Non-pigmented ciliary epithelial cell (primary cell): ENCODE data around the gene TSPAN8.
"Not testable (repeated sequence)": the region's sequence is repeated elsewhere in the genome, so short reads cannot be mapped to it uniquely, and the experiment has no call there.

Source experiments
- DNase-seq: peaks from one replicate; pipeline ENCODE4 v3.0.0-alpha.2; 2010; ENCODE audit warnings: low read depth

The TSPAN8 gene

DNA sequence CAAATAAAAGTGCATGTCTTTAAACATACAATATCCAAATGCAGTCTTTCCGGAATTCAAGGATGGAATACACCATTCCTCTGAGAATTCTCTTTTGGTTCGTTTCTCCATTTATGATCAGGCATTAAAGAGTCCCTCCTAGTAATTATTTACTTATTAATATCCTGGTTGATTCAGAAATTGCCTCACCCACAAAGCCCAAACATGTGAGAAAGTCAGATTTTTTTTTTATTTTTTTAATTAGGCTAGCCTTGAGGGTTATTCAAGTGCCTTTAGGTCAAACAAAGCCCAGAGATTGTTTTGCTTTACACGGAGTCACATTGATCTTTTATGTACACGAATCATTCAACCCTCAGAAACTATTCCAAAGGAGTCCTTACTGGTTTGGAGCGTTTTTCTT is 6.4 kb upstream of the TSPAN8 start:
- no peak for DNase-seq

DNA sequence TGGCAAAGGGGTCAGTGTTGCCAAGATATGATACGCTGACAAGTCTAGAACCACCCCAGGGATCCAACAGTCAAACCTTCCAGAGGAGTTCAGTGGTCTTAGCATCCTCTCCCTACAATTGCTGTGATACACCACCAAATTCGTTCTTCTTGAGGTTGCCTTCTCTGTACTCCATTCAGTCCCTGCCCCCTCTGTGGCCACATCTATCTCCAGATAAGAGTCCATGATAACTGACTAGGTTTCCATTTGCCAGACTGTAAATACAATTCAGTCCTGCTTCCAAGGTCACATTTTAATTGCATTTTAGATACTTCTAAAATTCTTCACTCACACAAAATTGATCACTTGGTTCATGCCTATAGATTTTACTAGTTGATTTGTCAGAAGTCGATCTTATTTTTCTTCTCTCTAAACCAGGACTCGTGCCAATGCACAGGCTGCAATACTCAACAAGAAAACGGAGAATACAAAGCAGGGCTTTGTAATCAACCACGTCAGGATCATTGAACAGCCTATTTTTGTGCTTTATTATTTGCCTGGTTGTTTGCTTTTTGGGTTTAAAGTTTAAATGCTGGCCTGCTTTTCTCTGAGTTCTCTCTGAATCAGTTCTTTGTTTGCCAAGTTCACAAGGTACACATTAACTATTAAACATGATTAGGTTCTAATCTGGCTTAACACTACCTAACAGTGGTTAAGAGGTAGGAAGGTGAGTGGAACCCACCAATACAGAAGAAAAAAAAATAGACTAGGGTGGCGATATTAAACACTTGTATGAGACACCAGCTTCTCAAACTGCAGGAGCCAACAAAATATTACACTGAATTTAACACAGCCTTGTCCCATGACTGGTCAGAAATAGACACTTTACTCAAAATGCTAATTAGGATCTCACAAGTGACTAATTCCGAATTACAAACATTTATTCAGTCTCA is 5.3 kb upstream of the TSPAN8 start:
- no peak for DNase-seq

DNA sequence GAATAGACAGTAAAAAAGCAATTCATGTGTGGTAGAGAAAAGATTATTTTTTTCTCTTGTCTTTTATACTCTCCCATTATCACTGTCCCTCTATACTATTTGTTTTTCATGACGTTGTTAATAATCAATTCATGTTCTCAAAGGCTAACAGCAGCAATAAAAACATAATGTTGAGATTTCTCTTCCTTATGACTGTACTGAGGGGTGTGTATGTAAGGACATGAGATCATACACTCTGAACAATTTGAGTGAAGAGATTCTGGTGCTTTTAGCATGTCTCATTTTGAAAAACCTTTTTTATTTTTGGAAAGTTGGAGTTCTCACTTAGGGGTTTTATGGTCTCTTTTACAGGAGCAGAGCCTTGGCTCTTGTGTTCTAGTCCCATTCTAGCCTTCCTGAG is 3.8 kb upstream of the TSPAN8 start:
- DNase-seq = no peak

DNA sequence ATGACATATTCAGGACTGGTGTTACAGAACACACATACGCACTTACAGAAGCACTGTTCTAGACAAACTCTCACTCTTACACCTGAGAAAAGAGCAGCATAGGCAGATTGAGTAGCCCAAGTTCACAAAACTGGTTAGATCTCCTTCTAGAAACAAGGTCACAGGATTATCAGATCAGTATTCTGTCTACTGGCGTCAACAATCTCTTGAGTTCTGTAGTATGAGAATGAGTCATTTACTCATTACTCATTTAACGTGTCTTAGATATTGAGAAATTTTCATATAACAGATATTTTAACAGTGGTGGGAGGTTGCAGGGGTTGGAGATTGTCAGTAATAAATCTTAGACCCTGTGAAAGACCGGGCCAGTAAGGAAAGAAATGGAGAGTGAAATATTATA is 2.8 kb upstream of the TSPAN8 start:
- no peak for DNase-seq

DNA sequence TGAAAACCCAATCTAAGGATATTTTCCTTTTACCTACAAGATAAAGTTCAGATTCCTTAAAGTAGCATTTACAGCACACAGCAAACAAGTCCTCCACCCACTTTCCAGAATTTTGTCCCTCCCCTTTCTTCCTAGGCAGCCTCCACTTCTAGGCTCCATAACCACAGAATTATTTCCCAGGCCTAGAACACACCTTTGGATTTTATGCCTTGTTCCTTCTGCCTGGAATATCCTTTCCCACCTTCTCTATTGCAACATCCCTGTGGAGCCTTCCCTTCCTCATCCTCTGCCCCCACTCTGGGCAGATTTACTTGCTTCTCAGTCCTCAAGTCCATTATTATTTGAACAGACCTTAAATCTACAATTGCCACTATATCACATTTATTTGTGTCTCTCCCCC is 2.1 kb upstream of the TSPAN8 start:
- DNase-seq = no peak

DNA sequence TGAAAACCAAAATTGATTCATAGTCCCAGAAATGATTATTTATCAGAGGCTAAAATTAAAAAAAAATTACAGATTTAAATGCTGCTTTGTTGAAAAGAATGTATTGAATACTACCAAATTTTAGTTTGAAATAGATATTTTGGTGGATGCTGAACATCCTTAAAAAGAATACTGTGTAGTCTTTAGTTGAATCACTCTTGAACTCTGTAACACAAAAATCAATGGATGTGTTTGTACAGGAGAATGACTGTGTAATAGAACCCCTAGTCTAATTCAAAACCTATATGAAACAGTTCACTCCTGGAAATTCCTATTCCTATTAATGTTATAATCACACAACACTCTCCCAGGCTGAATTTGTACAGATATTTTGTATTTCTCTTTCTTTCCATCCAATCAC is 1.5 kb upstream of the TSPAN8 start:
- DNase-seq = no peak

DNA sequence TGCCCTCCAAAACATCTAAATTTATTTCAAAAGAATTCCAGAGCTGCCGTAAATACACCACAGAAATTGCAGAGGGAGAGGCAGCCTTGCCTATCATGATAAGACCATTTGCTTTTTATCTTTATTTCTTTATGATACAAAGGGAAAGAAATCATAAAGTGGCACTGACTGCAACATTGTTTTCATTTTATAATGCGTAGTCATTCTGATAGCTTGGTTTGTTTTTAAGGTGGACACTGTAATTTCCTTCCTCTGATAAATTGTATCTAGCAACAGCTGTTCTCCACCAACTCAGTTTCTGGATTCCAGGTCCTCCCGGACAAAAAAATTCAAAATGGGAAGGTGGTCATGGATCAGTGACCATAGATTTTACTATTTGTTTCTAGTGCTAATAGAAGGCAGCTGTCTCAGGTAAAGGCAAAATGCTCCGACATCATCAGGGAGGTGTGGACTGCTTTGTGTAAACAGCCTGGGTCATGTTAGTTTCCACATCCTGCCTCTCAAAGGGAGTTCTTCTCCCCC is 623 bp upstream of the TSPAN8 start:
- no peak for DNase-seq

DNA sequence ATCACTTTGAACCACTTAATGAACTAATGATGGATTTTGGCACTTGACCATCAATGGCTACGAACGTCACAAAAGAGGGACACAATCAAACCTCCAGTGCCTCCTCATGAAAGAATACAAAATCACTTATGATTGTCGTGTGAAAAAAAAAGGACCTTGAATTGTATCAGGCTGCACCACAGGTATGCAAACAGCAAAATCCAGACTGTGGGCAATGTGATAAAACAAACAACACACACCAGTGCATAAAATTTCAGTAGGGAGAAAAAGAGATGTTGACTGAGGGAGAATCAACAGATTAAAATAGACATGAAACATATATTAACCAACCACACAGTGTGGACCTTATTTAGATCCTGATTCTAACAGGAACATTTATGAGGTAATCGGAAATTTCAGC is 2.6 kb downstream of the TSPAN8 start:
- no peak for DNase-seq

DNA sequence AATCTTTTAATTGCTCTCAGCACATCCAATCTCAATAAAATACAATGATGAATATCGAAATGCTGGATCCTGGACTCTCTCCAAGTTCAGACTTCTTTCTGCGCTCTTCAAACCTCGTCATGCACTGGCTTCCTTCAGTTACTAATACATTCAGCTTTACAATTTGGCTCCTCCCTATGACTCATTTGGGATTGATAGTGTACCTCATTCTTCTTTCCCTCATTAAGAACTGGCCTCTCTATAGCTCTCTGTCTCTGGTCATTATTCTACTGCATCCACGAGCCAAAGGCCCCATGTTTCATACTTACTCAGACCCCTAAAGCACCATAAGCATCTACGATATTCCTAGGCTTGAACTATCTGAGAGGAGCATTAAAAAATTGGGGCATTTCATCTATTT is 4.9 kb downstream of the TSPAN8 start:
- no peak for DNase-seq

DNA sequence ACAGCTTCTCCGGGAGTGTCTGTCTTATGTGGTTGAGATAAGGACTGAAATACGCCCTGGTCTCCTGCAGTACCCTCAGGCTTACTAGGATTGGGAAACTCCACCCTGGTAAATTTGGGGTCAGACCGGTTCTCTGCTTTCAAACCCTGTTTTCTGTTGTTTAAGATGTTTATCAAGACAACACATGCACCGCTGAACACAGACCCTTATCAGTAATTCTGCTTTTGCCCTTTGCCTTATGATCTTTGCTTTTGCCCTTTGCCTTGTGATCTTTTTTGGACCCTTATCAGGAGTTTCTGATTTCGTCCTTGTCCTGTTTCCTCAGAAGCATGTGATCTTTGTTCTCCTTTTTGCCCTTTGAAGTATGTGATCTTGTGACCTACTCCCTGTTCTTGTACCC is 7.8 kb downstream of the TSPAN8 start:
- DNase-seq = not testable (repeated sequence)

DNA sequence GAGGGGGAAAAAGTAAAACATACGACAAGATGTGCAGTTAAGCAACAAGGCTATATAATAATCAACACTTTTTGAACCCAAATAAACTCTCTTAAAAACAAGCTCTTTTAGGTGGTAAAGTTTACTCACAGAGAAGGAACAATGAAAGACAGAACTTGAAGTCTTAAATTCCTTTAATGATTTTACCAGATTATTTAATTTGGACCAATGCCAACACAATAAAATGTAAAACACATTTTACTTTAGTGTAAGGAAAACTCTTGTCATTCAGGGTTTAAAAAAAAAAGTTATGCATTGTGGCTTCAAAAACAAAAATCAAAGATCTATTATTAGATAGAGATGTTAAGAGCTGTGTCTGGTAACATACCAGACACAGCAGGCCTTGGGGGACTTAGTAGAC is 13.1 kb downstream of the TSPAN8 start:
- DNase-seq = no peak

DNA sequence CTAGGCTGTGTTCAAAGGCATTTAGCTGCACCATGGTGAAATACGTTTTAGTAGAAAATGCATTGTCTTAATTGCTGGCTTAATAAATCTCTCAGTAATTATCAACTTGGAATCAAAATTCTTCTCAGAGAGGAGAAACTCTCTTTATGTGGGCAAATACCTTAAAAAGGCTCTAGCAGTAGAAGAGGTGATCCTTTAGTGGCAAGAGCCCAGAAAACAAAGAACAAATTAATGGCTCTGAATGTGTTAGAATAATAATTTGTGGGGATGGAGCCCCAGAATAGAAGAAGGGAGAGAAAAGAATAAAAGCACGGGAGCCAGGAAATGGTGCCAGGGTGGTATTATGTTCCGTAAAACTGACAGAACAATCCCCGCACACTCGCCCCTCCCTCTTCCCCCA is 14.8 kb downstream of the TSPAN8 start:
- DNase-seq = no peak

DNA sequence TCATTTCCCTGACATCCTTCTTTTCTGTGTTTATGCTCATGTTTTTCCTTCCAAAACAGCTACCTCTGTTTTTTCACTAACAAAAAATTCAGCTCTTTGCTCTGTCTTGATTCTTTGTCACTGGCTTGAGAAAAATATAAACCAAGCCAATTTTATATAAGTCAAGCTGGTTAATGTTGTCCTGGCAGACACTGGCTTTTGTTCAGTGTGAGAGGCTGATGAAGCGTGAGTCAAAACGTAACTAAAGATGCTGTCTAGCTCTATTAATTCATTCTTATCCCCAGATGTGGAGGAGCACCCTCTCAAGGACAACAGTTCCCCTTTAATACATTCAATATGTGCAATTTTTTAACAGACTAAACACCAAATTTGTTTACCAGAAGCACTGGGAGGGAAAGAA is 15.8 kb downstream of the TSPAN8 start:
- no peak for DNase-seq

DNA sequence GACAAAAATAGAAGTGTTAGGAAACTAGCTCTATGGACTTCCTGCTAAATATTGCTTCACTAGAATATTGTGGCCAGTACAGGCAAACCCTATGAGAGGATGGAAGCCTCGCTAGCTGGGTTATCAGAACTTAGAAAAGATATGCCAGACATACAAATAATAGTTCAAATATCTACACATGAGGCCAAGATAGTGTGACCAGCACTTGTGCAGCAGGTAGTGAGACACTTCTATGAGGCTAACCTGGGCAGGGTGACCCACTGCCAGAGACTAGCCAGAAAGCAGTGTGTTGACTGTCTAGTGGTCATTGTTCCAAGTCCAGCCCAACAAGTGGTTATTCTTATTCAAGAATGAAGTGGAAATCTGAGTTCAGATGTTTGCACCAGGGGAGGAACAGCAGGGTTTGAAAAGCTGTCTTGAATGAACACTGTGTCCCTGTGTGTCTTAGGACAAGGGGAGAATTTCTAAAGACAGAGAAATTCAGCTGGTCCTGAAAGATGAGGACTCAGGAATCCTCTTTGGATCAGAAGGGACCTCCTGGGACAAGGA is 16.3 kb downstream of the TSPAN8 start:
- no peak for DNase-seq

DNA sequence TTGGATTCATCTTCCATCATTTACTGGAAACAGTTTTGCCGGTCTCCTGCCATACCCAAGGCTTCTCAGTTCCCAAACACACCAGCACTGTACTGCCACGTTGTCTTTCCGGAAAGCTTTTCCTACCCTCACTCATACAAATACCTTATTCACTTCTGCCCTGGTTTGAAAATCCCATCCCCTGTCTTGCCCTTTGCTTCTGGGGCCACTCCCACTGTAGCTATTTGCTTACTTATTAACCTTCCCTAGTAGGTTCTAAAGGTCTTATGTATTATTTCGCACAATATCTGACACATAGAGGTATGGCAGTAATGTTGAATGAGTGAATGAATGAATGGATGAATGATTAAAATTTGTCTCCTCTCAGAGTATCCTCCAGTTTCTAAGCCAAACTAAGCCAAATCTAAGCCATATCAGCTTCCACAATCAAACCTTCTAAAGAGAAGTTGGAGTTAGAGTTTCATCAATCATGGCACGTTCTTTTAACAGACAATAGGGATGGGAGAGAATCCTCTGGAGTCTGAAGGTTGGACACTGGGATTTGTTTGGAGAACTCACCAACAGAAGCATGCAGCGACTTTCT is 18.6 kb downstream of the TSPAN8 start:
- DNase-seq = no peak

DNA sequence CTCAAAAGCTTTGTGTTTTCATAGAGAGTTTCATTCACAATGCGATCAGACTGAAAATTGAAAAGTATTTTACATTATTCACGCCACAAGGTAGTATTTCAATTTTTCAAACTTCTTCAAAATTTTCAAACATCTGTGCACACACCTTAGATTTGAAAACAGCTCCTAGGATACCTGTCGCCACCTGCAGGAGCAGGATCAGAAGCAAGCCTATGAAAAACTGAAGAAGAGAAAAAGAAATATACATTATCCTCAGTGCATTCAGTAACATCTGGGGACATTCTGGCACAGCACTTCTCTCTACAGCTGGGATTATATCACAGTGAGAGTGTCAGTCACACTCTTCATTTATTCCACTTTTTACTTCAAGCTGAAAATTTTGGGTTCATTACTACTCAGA is 19.8 kb downstream of the TSPAN8 start:
- DNase-seq = no peak

DNA sequence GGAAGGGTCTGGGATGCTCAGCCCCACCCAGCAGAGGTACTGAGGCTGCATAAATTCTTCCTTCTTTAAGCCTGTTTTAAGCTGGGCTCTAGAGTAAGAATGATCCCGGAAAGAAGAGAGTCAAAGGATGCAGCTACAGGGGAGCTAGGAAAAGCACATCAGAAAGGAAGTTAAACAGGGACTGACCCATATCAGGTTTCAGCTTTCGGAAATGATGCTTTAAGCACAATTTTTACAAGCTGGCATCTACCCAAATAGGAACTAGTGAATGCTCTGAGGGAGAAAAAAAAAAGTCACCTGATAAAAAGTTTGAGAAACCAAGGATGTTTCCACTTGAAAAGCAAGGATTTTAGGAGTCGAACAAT is 22.0 kb downstream of the TSPAN8 start:
- no peak for DNase-seq

DNA sequence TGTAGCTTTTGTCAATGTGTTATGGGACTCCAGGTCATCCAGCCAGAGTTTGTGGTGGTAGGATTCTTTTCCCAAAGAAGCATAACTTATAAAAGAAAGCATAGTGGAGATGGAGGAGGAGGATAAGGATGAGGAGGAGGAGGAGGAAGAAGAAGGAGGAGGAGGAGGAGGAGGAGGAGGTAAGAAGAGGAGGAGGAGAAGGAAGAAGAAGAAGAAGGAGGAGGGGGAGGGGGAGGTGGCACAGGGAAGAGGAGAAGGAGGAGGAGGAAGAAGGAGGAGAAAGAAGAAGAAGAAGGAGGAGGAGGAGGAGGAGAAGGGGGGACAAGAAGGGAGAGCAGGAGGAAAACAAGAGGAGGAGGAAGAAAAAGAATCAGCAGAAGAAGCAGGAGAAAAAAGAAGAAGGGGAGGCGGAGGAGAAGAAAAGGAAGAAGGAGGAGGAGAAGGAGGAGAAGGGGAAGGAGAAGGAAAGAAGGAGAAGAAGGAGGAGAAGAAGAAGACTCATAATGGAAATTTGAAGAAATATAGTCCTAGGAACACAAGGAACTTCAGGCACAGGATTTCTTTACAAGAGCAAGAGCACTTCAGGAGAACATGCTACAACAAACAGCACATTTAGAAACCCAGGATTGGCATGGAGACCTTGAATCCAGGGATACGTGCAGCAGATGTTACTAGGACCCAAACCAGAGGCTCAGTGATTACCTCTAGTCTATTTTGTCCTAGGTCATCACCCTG is 22.6 kb downstream of the TSPAN8 start:
- DNase-seq = no peak

DNA sequence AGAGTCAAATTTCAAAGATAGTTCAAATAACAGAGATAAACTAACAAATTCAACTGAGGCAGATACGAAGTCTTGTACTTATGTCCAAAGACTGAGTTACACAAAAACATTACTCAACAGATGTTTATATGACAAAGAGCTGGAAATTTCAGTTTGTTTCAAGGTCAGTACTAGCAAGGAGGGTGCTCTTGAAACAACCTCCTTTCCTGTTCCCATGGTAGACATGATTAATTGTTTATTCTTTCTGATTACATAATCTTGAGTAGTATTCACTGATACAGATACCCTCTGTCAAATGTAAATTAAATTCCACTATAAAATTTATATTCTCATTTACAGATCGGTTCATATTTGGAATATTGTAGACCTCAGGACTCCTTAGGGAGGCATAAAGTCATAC is 23.4 kb downstream of the TSPAN8 start:
- no peak for DNase-seq

DNA sequence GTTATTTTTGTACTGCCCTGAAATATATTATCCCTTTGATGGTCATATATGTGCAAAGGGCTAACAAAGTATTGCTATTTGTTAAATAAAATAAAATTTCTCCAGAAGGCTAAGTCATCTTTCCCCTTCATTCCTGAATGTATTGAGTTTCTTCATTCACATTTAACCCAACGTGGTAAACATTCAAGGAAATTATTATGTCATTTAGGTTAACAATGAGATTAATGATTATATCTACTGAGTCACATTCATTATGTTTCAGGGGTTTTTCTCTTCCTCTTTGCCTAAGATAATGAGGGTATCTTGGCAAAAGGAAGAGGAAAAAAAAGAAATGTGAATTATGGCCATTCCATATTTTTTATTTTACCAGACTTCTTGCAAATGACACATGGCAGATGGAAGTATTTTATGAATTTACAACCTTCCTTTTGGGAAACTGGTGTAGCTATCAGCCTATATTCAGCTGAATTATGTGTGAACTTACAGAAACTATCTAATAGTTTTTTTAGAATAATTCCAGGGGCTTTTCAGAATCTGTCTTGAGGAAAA is 27.2 kb downstream of the TSPAN8 start:
- DNase-seq = no peak

DNA sequence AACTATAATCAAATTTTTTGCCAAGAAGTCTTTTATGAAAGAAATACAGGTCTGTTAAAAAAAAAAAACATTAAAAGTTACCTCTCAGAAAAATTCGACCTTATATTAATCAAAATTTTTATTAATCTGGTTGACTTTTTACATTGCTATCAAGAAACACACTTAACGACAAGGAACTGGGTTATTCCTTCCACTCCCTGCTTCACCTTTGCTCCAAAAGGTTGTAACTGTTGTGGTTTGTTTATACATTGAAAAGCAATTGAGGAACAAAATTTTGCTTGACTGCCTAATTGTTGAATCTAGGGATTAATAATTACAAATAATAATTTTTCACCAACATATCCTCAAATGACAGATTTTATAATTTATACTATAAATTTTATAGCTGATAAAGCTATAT is 28.4 kb downstream of the TSPAN8 start:
- no peak for DNase-seq

DNA sequence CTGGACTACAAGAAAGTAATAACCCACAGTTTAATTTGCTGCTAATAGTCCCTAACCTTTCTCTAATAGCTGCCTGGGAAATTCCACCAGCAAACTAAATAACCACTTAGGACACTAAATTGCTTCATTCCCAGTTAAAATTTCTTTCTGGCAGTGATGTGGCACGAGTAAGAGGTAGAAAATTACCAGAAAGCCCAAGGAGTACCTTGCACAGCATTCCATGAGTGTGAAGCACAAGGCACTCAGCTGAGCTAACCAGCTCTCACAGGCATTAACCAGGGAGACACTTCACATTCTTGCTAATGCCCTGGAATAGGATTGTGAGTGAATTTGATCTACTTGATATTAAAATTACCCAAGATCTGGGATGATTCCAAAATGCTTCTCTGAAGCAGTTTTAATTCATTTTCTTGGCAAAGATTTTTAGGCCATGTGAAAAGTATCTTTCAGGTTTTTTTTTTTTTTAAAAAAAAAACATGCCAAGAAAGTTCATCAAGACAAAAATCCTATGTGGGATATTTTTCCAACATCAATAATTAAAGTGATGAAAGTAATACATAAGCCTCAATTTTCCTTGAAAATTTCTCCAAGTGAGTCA is 29.5 kb downstream of the TSPAN8 start:
- no peak for DNase-seq
